SK-N-SH (cell line): ENCODE results near the gene ERI3.

Experiments used
- EP300 ChIP-seq, 2 experiments: IDR thresholded peaks; 2 replicates each; pipeline versions ENCODE4 v1.4.0 to v1.6.1; 2012; ENCODE audit warnings: borderline replicate concordance in 1 of 2, low read depth in 1 of 2, low read length in 1 of 2
- JUND ChIP-seq: IDR thresholded peaks from 2 replicates; pipeline ENCODE4 v1.4.0; 2012
- MEF2A ChIP-seq: IDR thresholded peaks from 2 replicates; pipeline ENCODE4 v1.4.0; 2012; ENCODE audit warnings: low read depth, borderline replicate concordance
- MXI1 ChIP-seq: IDR thresholded peaks from 2 replicates; pipeline ENCODE4 v1.6.1; 2012; ENCODE audit warnings: mild to moderate bottlenecking, low read depth, low read length, improper control_type of control experiment
- NFIC ChIP-seq: IDR thresholded peaks from 2 replicates; pipeline ENCODE4 v1.4.0; 2012; ENCODE audit warnings: borderline replicate concordance
- POLR2AphosphoS5 ChIP-seq: IDR thresholded peaks from 2 replicates; pipeline ENCODE4 v1.6.1; 2012; ENCODE audit warnings: low read depth, low read length
- TAF1 ChIP-seq: IDR thresholded peaks from 2 replicates; pipeline ENCODE4 v1.6.1; 2012; ENCODE audit warnings: low read depth, mild to moderate bottlenecking, low read length, moderate library complexity, borderline replicate concordance
- TEAD4 ChIP-seq: IDR thresholded peaks from 2 replicates; pipeline ENCODE4 v1.4.0; 2012; ENCODE audit warnings: mild to moderate bottlenecking, borderline replicate concordance; ENCODE audit not compliant: insufficient read depth
- USF2 ChIP-seq: fragments of 150-350 bp; IDR thresholded peaks from 2 replicates; pipeline ENCODE4 v1.6.1; 2017; ENCODE audit warnings: antibody characterized with exemption, low read length, low read depth, borderline replicate concordance
- TF ChIP-seq, protein P1 (sequence below): fragments of 200-600 bp; sonication (generic); IDR thresholded peaks from 2 replicates; pipeline ENCODE4 v1.6.1; 2017; ENCODE audit warnings: antibody characterized with exemption, mild to moderate bottlenecking, moderate library complexity

- TF ChIP-seq USF2 (no peak), POLR2AphosphoS5 (no peak), TEAD4 (no peak), TAF1 (no peak), EP300 (IDR thresholded peaks at IDR 0.05; ENCODE audit: borderline replicate concordance in 1 of 2, low read depth in 1 of 2, low read length in 1 of 2) (no peak), MXI1 (no peak), JUND (no peak), MEF2A (no peak), NFIC (no peak)
- TF ChIP-seq, protein P1, sequence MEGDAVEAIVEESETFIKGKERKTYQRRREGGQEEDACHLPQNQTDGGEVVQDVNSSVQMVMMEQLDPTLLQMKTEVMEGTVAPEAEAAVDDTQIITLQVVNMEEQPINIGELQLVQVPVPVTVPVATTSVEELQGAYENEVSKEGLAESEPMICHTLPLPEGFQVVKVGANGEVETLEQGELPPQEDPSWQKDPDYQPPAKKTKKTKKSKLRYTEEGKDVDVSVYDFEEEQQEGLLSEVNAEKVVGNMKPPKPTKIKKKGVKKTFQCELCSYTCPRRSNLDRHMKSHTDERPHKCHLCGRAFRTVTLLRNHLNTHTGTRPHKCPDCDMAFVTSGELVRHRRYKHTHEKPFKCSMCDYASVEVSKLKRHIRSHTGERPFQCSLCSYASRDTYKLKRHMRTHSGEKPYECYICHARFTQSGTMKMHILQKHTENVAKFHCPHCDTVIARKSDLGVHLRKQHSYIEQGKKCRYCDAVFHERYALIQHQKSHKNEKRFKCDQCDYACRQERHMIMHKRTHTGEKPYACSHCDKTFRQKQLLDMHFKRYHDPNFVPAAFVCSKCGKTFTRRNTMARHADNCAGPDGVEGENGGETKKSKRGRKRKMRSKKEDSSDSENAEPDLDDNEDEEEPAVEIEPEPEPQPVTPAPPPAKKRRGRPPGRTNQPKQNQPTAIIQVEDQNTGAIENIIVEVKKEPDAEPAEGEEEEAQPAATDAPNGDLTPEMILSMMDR = no peak
Observed at GRCh38 chr1:44388551-44388950, 33.5 kb upstream of the ERI3 start.
